NK-92 (cell line): ENCODE measurements around the gene HAUS2.

Experiments used
- DNase-seq: peaks from one replicate; lab custom pipeline; 2025; ENCODE audit not compliant: unreplicated experiment; lab: John Stamatoyannopoulos, UW

Gene HAUS2

GRCh38 chr15:42605796-42606195 lies 57.2 kb downstream of the HAUS2 start:
- no peak for DNase-seq

- no peak for DNase-seq
Observed at GRCh38 chr15:42608110-42608531, 59.5 kb downstream of the HAUS2 start.

- no peak for DNase-seq
Observed at GRCh38 chr15:42608752-42609488, 60.3 kb downstream of the HAUS2 start.

- DNase-seq, result no peak
Observed at GRCh38 chr15:42611532-42611931, 62.9 kb downstream of the HAUS2 start.

DNA sequence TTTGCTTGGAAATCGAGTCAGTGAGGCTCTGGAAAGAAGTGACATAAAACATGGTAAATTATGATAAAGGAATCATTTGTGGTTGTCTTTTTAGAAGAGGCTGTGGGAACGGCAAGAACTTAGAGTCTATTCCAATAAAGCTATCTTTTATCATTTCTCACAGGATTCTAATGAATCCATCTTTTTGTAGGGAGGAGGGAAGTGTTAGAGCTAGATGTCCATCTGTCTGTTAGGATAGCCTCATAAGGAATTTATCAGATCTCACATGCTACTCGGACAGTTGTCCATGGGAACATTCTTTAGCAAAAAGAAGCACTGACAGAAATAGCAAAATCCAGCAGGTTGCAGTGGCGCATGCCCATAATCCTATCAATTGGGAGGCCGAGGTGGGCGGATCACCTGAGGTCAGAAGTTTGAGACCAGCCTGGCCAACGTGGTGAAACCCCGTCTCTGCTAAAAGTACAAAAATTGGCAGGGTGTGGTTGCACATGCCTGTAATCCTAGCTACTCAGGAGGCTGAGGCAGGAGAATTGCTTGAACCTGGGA lies 63.8 kb downstream of the HAUS2 start:
- no peak for DNase-seq

DNA sequence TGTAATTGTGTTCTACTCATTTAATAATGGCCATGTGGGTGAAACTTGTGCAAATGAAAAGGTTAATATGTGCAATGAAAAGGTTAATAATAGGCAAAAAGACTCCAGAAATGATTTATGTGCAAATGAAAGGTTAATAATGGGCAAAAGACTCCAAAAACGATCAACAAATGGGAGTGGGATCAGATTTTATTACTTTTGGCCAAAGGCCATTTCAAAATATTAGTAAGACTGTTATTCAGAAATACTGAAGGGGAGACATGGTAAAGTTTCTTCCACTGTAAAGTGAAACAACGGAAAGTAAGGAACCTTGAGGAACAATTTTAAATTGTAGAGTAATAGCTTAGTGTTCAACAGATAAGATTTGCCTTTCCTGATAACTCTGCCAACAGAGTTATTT lies 67.5 kb downstream of the HAUS2 start:
- no peak for DNase-seq
